Measurements from ENCODE around the gene SPTBN2.
A peak's percentile ranks its signal among the peaks of the same experiment; 100 is the strongest.

The SPTBN2 gene
- long read RNA-seq, donor 1, full-length matches to known transcripts: 1 of 1 reads
- long read RNA-seq, donor 1, partial matches to known transcripts: 0 of 1 reads
- long read RNA-seq, donor 1, other reads (novel, unspliced or antisense): 0 of 1 reads
- long read RNA-seq, donor 2: 0 reads
- long read RNA-seq, donor 3, partial matches to known transcripts: 8 of 8 reads
- long read RNA-seq, donor 3, other reads (novel, unspliced or antisense): 0 of 8 reads
- long read RNA-seq, donor 4, partial matches to known transcripts: 6 of 11 reads
- long read RNA-seq, donor 4, other reads (novel, unspliced or antisense): 0 of 11 reads
- long read RNA-seq, donor 5, partial matches to known transcripts: 0 of 1 reads
- long read RNA-seq, donor 5, other reads (novel, unspliced or antisense): 0 of 1 reads
- long read RNA-seq, donor 6: 0 reads
- long read RNA-seq, donor 7, partial matches to known transcripts: 0 of 1 reads
- long read RNA-seq, donor 7, other reads (novel, unspliced or antisense): 0 of 1 reads
- long read RNA-seq, donor 8: 0 reads

DNA sequence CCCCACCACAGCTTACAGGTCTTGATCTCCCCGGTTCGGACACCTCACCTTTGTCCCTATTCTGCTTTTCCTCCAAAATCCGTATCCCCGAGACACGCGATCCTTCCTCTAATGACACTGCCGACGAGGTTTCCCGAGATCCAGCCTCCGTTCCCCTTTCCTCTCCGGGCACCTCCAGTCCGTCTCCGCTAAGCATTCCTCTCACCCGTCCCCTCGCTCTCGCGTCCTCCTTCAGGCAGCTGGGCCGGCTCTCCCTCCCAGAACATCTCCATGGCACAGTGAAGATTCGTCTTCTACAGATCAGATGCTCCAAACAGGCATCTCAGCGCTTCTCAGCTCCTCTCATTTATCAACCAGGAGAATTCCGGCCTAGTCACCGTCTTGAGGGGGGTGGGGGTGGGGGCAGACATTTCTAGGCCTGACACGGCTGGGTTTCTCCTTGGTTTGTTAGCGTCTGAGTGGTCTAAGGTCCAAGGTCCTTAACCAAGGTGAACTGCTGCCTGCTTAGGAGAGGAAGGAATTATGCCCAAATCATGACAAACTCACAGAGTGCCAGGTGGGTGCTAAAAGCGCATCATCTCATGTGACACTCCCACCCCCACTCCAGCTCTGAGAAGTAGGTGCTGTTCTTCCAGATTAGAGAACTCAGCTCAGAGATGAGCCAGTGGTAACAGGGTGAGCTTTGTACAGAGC lies at the start of gene SPTBN2:
Gene SPTBN2, minus strand, starts transcription at position 524 of the 693 bp plus-strand sequence. CDS start 7,976 bp downstream, outside the sequence.
- DNase-seq: peak; percentile 66

DNA sequence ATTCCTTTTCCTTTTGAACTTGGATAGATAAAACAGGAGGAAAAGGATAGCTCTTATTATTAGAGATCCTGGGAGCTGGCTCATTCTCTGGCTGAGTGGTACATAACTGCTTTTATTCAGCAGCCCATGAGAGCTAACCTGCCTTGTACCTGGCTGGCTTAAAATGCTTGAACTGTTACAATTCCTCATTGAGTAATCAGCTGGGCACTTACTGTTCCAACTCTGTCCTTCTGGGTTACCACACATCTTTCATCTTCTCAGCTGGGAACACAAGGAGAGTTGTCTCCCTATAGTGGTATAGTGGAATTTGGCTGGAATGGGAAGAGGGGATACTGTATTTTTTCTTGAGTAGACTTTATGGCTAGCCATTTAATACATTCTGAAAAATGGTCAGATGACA lies 39.8 kb upstream of the SPTBN2 start:
- no peak for DNase-seq

DNA sequence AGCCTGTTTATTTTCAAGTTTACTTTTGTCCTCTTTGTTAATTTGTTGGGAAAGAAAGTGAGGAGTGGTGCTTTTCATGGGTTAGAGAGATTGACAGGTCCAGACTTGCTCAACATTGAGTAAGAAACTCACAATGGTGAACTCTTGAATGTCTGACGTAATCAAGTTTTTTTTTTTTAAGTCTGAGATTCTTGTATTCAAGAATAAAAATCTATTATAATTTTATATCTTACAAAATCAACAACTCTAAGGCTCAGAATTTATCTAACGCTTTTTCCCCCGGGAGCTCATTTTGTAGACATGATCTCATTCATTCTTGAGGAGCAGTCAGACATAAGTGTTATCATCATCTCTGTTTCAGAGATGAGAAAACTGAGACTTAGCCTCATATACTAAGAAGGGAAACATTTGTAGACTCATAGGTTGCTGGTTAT lies 39.1 kb upstream of the SPTBN2 start:
- DNase-seq: no peak

DNA sequence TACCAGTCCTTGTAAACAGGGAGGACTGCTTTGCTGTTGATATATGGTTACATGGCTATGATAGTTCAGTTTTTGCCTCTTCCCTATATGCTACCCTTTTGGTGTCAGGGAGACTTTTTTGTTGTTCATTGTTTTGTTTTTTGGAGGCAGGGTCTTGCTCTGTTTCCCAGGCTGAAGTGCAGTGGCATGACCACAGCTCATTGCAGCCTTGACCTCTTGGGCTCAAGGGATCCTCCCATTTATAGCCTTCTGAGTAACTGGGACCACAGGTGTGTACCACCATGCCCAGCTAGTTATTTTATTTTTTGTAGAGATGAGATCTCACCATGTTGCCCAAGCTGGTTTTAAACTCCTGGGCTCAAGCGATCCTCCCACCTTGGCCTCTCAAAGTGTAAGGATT lies 38.6 kb upstream of the SPTBN2 start:
- DNase-seq: no peak

DNA sequence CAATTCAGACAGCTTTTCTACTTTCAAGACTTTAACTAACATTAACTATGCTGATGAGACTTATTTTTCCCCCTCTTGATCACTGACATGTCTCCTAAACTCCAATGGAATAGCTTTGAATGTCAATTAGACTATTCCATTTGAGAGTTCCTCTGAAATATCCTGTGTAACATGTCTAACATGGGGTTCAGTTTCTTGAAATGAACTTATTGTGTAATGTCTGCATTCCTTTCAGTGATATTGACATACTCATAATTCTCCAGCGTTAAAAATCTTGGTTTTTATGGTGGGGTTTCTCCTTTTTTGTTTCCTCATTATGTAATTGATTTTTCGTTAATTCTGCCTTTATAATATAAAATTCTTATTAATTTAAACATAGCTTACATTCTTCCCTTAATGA lies 37.7 kb upstream of the SPTBN2 start:
- DNase-seq: no peak

DNA sequence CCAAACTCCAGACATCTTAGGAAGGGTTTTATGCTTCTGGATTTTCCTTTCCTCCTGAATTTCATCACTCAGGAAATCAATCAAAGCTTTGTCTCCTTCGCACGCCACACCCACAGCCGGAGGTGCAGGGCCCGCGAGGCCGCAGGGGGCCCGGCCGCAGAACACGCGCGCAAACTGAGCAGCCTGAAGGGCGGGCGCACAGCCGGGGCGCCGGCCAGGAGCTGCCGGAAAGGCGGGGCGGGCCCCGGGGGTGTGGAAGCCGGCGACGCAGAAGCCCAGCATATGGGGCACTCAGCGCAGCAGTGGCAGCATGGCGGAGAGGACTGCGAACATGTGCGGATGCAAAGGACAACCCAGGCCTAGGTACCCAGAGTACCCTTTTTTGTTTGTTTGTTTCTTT lies 33.1 kb upstream of the SPTBN2 start:
- no peak for DNase-seq

DNA sequence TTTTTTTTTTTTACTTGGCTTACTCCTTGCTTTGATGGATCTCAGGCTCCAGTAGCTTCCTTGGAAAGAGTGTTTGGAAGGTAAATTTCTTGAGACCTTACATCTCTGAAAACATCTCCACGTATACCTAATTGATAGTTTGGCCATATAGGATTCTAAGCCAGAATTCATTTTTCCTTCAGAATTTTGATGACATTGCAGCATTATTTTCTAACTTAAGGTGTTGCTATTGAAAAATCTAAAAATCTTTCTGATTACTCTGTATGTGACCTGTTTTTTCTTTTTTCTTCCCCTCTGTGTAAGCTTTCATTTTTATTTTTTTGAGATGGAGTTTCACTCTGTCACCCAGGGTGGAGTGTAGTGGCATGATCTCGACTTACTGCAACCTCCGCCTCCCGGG lies 23.1 kb upstream of the SPTBN2 start:
- no peak for DNase-seq

DNA sequence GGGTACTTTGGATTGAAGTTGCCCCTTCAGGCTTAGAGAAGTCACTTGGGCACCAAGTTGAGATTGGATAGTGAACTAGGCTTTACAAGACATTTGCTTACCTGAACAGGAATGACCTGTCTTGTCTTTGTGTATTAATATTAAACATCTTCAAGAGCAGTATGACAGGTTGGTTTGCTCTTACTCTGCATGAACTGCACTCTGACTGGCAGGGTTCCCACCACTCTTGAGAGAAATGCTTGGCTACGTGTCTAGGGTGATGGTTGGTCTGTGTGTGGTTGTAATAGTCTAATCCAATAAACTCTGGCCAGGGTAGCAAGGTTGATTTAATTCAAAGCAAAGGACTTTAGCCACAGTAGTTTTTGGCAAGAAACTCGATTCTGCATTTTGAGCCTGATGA lies 20.1 kb upstream of the SPTBN2 start:
- no peak for DNase-seq

DNA sequence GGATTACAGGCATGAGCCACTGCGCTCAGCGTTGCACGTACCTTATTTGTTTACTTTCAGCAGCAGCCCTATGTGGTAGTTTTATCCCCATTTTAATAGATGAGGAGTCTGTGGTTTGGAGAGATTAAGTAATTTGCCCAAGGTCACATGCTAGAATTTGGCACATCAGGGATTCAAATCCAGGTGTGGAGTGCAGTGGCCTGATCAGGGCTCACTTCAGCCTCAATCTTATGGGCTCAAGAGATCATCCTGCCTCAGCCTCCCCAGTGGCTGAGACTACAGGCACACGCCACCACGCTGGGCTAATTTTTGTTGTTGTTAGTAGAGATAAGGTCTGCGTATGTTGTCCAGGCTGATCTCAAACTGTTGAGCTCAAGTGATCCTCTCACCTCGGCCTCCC lies 18.5 kb upstream of the SPTBN2 start:
- no peak for DNase-seq

DNA sequence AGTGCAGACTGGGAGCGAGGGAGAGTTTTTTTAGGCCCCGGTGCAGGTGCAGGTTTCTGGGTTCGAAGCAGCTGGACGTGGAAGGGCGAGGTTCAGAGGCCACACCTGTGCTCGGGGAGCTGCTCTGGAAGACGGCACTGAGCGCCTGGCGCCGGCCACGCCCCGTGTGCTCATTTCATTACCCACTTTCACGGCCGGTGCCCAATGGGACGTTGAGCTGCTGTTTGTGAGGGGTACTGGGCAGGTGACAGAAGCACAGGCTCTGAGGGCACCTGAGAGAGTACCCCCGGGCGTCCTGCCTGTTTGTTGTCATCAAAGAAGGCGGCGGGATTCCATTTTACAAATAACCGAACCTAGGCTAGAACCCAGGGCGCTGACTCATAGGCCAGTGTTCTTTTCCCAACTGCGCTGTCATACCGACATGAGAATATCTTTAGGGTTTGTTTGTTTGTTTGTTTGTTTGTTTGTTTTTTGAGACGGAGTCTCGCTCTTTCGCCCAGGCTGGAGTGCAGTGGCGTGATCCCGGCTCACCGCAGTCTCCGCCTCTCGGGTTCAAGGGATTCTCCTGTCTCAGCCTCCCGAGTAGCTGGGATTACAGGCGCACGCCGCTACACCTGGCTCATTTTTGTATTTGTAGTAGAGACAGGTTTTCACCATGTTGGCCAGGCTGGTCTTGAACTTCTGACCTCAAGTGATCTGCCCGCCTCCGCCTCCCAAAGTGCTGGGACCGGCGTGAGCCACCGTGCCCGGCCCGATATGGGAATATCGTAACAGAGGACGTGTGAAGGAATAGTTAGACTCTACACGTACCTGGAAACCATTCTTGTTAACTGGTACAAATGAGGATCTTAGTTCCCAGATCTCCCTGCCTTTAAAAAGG lies 16.6 kb upstream of the SPTBN2 start:
- peak; percentile 27 for DNase-seq

DNA sequence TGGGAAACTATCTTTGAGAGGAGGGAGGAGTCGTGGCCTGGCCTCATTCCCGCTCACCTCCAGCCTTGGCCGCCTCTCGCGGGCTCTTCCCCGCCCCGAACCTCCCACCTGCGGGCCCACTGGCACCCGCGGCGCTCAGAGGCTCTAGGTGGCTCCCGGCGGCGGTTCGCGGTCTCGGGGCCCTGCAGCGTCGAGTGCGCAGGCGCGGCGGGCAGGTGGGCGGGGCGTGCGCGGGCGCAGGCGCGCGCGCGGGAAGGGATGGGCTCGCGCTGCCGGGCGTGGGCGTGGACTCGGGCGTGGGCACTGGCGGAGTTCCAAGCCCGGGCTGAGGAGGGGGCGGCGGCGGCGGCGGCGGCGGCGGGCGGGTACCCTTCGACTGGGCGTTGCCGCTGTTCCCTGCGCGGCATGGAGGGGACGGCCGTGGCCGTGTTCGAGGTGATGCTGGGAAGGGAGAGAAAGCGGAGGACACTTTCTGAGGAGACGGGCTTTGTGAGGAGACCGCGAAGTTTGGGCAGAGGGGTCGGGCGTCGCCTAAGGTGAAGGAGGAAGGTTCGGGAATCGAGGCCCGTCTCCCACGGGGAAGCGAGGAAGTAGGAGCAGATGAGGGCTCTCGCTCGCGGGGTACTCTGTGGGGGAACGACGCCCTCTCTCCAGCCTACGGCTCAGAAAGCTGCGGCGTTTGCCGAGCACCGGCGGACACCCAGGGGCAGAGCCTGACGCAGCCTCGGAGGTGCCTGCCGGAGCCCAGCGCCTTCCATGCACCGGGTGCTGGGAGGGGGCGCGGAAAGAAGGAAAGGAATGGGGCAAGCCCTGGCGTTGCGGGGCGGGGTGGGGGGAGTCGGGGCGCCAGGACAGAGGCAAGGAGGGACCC lies 15.7 kb upstream of the SPTBN2 start:
- DNase-seq: peak; percentile 86

DNA sequence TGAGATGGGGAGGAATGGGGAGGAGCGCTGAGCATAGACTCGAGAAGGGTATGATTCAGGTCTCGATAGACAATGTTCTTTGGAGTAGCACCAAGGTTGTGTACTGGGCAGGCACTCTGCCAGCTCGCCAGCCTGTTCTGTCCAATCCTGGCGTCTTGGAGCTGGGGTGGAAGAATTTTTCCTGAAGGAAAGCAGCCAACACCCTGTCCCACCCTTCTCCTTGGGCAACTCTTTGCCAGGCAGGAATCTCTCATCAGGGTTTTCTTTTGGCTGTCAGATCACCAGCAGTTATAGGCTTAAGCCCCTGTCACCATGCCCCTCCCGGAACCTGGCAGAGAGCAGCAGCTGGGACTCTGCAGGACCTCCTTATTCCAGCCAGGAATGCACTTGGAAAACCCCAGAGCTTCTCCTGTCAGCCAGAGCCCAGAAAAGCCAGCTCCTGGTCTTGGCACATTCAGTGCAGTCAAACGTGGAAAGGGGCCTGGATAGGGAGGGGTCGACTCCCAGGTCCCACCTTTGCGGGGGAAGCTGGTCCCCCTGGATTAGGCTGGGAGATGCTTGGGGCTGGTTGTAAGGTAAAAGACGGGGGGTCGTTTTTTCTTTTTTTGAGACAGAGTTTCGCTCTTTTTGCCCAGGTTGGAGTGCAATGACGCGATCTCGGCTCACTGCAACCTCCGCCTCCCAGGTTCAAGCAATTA lies 14.4 kb upstream of the SPTBN2 start:
- DNase-seq: no peak

DNA sequence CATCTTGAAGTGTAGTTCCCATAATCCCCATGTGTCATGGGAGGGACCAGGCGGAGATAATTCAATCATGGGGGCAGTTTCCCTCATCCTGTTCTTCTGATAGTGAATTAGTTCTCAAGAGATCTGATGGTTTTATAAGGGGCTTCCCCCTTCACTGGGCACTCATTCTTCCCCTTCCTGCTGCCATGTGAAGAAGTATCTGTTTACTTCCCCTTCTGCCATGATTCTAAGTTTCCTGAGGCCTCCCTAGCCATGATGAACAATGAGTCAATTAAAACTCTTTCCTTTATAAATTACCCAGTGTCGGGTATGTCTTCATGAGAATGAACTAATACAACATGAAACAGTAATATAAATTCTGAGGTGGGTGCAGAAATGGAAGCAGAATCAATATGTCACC lies 12.1 kb upstream of the SPTBN2 start:
- DNase-seq: no peak

DNA sequence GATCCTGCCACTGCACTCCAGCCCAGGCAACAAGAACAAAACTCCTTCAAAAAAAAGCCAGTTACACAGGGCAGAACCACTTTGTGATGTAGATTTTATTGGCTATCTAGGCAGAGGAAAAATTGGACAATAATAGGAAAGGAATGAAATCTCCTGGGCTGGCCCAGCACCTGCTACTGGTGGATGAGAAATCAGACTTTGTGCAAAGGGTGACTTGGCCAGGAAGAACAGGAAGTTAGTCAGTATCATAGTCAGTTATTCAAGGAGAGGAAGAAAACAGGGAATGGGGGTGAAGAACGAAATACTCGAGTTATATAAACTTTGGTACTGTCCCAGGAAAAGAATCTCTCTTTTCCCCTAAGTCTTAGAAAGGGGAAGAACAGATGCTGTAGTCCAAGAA lies 11.0 kb upstream of the SPTBN2 start:
- no peak for DNase-seq

DNA sequence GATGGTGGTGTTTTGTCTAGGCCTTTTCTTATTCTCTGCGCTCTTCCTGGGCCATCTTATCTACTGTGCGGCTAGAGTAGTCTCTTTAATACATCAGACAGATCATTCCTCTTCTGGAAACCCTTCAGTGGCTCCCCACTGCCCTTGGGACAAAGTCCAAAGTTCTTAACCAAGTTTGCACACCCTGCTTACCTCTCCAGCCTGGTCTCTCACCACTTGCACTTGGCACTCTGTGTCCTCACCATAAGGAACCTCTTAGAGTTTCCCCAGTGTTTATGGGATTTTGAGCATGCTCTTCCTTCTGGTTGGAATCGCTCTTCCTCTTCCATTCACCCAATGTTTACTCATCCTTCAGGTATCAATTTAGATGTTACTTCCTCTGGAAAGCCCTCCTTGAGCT lies 5.2 kb upstream of the SPTBN2 start:
- DNase-seq: no peak

DNA sequence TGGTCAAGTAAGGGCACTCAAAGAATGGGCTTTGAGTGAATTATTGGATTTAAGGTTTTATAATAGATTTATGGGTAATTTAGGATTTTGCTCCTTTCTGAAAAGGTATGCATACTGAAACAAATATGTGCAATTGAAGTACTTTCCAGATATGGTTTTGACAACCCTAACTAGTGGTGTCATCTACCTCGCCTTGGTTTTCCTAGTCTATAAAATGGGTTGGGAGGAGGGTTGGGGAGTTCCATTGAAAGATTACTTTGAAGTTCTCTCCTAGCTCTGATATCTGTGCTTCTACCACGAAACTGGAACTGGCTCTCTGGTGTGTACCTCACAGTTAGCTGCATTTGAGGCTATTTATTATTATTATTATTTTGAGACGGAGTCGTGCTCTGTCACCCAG lies 431 bp upstream of the SPTBN2 start:
- DNase-seq: no peak

DNA sequence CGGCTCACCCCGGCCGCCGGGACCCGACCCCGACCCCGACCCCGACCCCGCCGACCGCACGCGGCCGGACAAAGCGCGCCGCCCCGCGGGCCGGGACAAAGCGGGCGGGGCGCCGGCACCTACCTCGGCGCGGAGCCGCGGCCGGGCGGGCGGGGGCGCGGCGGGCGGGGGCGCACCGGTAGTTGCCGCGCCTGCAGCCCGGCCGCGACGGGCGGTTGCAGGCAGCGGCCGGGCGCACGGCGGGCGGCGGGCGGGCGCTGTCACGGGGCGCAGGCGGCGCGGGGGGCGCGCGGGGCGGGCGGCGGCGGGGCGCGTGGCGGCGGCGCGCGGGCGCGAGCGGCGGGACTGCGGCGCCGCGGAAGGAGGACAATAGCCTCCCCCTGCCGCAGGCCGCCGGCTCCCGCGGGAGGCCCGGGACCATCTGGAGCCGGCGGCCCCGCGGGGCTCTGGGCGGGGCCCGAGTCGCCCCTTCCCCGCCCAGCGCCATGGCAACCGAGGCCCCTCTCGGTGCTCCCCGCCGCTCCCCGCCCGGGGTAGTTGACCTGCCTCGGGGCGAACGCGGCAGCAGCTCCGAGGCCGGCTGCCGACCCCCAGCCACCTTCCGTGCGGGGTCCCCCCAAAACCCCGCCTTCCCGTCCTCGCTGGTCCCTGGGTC lies 851 bp downstream of the SPTBN2 start:
- DNase-seq: no peak

DNA sequence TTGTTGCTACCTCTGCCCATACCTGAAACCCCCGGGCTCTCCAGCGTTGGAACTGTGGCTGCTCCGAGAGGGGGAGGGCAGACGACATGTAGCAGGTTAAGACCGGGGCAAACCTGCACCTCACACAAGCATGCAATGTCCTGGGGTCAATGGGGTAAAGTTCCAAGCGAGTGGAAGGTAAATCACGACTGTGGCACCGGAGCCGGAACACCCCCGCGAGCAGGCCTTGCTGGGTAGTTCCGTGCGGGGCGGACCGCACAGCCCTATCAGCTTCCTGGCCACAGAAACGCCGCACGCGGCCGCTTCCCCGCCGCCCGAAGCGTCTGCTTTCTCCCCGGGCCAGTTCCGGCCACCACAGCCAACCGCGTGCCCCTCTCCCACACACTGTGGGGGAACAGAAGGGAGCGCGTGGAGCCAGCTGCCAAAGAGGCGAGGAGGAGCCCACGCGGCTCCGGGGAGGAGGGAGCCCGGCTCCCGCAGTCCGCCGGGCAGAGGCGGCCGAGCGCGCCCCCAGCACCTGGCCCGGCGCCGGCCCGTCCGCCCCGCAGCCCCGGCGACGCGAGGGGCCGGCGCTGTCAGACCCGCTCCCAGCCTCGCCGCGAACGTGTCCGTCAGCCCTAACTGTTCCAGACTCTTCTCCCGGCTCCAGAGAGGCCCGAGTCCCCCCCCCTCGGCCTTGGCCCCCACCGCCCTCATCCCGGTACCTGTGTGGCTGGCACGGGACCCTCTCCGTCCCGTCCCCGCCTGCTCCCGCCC lies 1.6 kb downstream of the SPTBN2 start:
- peak; percentile 80 for DNase-seq

DNA sequence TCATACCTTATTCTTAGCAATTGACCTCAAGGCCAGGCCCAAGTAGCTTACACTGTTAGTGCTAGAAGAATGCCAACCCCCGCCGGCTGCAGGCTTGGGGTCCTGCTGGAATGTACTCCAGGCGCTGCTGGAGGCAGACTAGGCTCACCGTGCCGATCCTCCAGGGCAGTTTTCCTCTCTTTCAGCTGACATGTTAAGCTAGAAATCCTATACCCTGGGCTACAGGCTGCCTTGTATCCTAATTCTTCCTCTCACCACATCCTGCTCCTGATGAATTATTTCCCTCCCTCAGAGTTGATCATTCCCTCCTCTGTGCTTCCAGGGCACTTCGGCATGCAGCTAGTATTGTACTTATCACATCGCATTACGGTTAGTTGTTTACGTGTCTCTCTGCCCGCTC lies 3.4 kb downstream of the SPTBN2 start:
- DNase-seq: no peak

DNA sequence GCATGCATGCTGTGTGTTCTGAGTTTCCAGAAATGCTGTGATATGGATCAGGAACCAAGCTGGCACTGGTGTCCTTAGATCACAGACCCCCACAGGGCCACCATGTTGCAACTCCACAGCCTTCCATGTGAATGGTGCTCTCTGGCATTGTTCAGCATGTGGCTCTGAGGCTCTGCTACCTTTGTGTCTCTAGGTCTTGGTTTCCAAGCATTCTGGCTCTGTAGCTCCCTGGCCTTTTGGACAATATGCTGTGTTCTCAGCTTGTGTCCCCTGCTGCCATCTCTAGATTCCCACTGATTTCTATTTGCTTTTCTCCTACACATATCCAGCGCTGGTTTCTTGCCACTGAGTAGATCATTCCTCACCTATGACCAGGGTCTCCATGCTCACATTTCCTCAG lies 3.9 kb downstream of the SPTBN2 start:
- DNase-seq: no peak

All from right kidney (tissue), 9 donors.